Mesothelial cell of epicardium (in vitro differentiated cells): ENCODE data around the gene GLP1R. TPM values are rescaled to one million over a fixed set of nuclear protein-coding genes. Genes with fewer than 3 reads are reported as not detected.

Experiments used
- DNase-seq, 2 experiments: peaks; one replicate each; pipeline ENCODE4 v3.0.0; 2021; ENCODE audit warnings: low spot score in 2 of 2; ENCODE audit not compliant: unreplicated experiment in 2 of 2
- H3K27ac Mint-ChIP-seq: 2 replicates; pipeline ENCODE4 v1.8.0; 2021; ENCODE audit warnings: mixed read lengths
- H3K27me3 Mint-ChIP-seq: 2 replicates; pipeline ENCODE4 v1.8.0; 2021; ENCODE audit warnings: low read depth, mixed read lengths
- H3K36me3 Mint-ChIP-seq: 2 replicates; pipeline ENCODE4 v1.8.0; 2021; ENCODE audit warnings: mixed read lengths
- H3K4me1 Mint-ChIP-seq: 2 replicates; pipeline ENCODE4 v1.8.0; 2021; ENCODE audit warnings: mixed read lengths
- H3K4me3 Mint-ChIP-seq: 2 replicates; pipeline ENCODE4 v1.8.0; 2021; ENCODE audit warnings: mild to moderate bottlenecking, moderate library complexity, mixed read lengths
- H3K9me3 Mint-ChIP-seq: 2 replicates; pipeline ENCODE4 v1.8.0; 2021; ENCODE audit warnings: mixed read lengths
- CTCF ChIP-seq: fragments of 200-600 bp; sonication (generic); IDR thresholded peaks from one replicate; pipeline ENCODE4 v1.5.0; 2021; ENCODE audit warnings: antibody characterized with exemption; ENCODE audit not compliant: unreplicated experiment
- total RNA-seq: library from RNA; stranded (reverse); gene quantifications from 3 replicates; pipeline ENCODE4 v1.2.1, GENCODE V29; 2021

GLP1R gene
- total RNA-seq, 1 donor from 2014 or later: not detected

- Mint-ChIP-seq H3K27ac (no peak overlapping the region), H3K36me3 (no peaks in the 10 kb centered on the region), H3K4me1 (peaks cover 2% of the 10 kb centered on the region), H3K27me3 (peaks cover 93% of the 10 kb centered on the region), H3K9me3 (no peaks in the 10 kb centered on the region), H3K4me3 (no peak overlapping the region)
- DNase-seq: no peak
- no peak for TF ChIP-seq CTCF
These were observed 4.4 kb upstream of the GLP1R start for GRCh38 chr6:39044181-39044580.

GRCh38 chr6:39047434-39048327 is 900 bp upstream of the GLP1R start:
- H3K27me3 Mint-ChIP-seq: peaks cover 93% of the 10 kb centered on the region

GRCh38 chr6:39049575-39050283 is 1.1 kb downstream of the GLP1R start:
- H3K9me3 Mint-ChIP-seq: no peaks in the 10 kb centered on the region
- no peak overlapping the region for H3K27ac Mint-ChIP-seq
- H3K4me3 Mint-ChIP-seq: peak overlapping the region; percentile 43
- H3K36me3 Mint-ChIP-seq: no peaks in the 10 kb centered on the region
- TF ChIP-seq CTCF: no peak
- H3K27me3 Mint-ChIP-seq: peaks cover 93% of the 10 kb centered on the region
- H3K4me1 Mint-ChIP-seq: peaks cover 2% of the 10 kb centered on the region
- peak in 1 of 2 experiments; percentile 34 for DNase-seq

More at GRCh38 chr6:39047434-39048327, 900 bp upstream of the GLP1R start:
- TF ChIP-seq CTCF: no peak
- Mint-ChIP-seq H3K36me3 (no peaks in the 10 kb centered on the region), H3K4me1 (peaks cover 2% of the 10 kb centered on the region), H3K27ac (no peak overlapping the region), H3K9me3 (no peaks in the 10 kb centered on the region), H3K4me3 (no peak overlapping the region)
- no peak for DNase-seq

- no peak overlapping the region for H3K4me3 Mint-ChIP-seq
- peak in 1 of 2 experiments; percentile 13 for DNase-seq
- H3K9me3 Mint-ChIP-seq: no peaks in the 10 kb centered on the region
- TF ChIP-seq CTCF: no peak
- peaks cover 2% of the 10 kb centered on the region for H3K4me1 Mint-ChIP-seq
- H3K36me3 Mint-ChIP-seq: no peaks in the 10 kb centered on the region
- H3K27me3 Mint-ChIP-seq: peaks cover 86% of the 10 kb centered on the region
- no peak overlapping the region for H3K27ac Mint-ChIP-seq
These were observed 2.0 kb downstream of the GLP1R start for GRCh38 chr6:39050453-39051112.

GRCh38 chr6:39051399-39052122 is 3.0 kb downstream of the GLP1R start:
- H3K36me3 Mint-ChIP-seq: no peaks in the 10 kb centered on the region

More at GRCh38 chr6:39051399-39052122, 3.0 kb downstream of the GLP1R start:
- Mint-ChIP-seq H3K4me3 (no peak overlapping the region), H3K4me1 (peaks cover 2% of the 10 kb centered on the region), H3K9me3 (no peaks in the 10 kb centered on the region), H3K27ac (no peak overlapping the region), H3K27me3 (peaks cover 81% of the 10 kb centered on the region)
- no peak for DNase-seq
- no peak for TF ChIP-seq CTCF
